ENCODE data around the gene SPOCK1. TPM values are rescaled to one million over a fixed set of nuclear protein-coding genes. Genes with fewer than 3 reads are reported as not detected.

Gene SPOCK1
- total and polyA plus RNA-seq, 2 experiments from 2014 or later, result 5.6 to 10.1 TPM

DNA sequence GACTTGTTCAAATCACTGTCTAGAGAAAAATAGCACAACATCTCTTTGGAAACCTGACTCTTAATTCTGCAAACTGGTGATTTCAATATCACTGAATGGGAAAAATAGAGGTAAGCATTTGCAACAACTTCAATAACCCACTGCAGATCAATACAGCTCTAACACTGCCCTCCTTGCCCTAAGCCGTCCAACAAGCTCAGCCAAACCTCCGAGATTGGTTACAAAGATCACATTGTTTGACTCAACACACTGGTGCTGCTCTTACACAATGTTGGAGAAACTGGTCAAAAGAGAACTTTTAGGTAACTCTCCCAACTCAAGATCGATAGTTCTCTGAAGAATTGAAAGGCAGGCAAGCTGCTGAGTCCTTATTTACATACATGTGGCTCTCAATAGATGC lies 150.4 kb downstream of the SPOCK1 start:
- H3K9me2 ChIP-seq (replicated peaks; ENCODE audit: insufficient read depth), result no peaks in the 10 kb centered on the region
- no peaks in the 10 kb centered on the region for H3K4me1 ChIP-seq (ENCODE audit: insufficient read depth)
- no peak overlapping the region for H3K4me3 ChIP-seq
- H3K79me2 ChIP-seq, result no peaks in the 10 kb centered on the region
- TF ChIP-seq EZH2 (IDR thresholded peaks at IDR 0.05; ENCODE audit: borderline replicate concordance) (no peak), EZH2phosphoT487 (IDR thresholded peaks at IDR 0.05; ENCODE audit: low read depth, severe bottlenecking, unreplicated experiment) (no peak)
- TF ChIP-seq, protein P1, sequence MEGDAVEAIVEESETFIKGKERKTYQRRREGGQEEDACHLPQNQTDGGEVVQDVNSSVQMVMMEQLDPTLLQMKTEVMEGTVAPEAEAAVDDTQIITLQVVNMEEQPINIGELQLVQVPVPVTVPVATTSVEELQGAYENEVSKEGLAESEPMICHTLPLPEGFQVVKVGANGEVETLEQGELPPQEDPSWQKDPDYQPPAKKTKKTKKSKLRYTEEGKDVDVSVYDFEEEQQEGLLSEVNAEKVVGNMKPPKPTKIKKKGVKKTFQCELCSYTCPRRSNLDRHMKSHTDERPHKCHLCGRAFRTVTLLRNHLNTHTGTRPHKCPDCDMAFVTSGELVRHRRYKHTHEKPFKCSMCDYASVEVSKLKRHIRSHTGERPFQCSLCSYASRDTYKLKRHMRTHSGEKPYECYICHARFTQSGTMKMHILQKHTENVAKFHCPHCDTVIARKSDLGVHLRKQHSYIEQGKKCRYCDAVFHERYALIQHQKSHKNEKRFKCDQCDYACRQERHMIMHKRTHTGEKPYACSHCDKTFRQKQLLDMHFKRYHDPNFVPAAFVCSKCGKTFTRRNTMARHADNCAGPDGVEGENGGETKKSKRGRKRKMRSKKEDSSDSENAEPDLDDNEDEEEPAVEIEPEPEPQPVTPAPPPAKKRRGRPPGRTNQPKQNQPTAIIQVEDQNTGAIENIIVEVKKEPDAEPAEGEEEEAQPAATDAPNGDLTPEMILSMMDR (IDR thresholded peaks at IDR 0.05; ENCODE audit: poor library complexity), result no peak
- H2AFZ ChIP-seq, result no peak overlapping the region
- no peaks in the 10 kb centered on the region for H3K9me3 ChIP-seq (ENCODE audit: low read depth)
- H3K27ac ChIP-seq, result no peak overlapping the region
- peaks cover 4% of the 10 kb centered on the region for H3K27me3 ChIP-seq
- WGBS (ENCODE audit: low lambda C conversion rate, missing lambda C conversion rate), result 71% methylated on average over 3 of the region's 3 CpGs
- H3K4me2 ChIP-seq, result no peak overlapping the region
- no peaks in the 10 kb centered on the region for H3K36me3 ChIP-seq (replicated peaks; ENCODE audit: insufficient read depth, low read depth)
- H4K20me1 ChIP-seq (ENCODE audit: insufficient read depth, poor library complexity, severe bottlenecking), result no peaks in the 10 kb centered on the region
- no peak for DNase-seq (ENCODE audit: low spot score)

- H3K27ac ChIP-seq, result no peak overlapping the region
- TF ChIP-seq EZH2phosphoT487 (IDR thresholded peaks at IDR 0.05; ENCODE audit: low read depth, severe bottlenecking, unreplicated experiment) (no peak), EZH2 (IDR thresholded peaks at IDR 0.05; ENCODE audit: borderline replicate concordance) (no peak)
- TF ChIP-seq, protein P1 (IDR thresholded peaks at IDR 0.05; ENCODE audit: poor library complexity), result no peak
- no peaks in the 10 kb centered on the region for H3K36me3 ChIP-seq (replicated peaks; ENCODE audit: insufficient read depth, low read depth)
- WGBS (ENCODE audit: low lambda C conversion rate, missing lambda C conversion rate), result 87% methylated on average over 3 of the region's 3 CpGs
- no peak overlapping the region for H3K4me2 ChIP-seq
- H4K20me1 ChIP-seq (ENCODE audit: insufficient read depth, poor library complexity, severe bottlenecking), result no peaks in the 10 kb centered on the region
- H3K4me1 ChIP-seq (ENCODE audit: insufficient read depth), result no peaks in the 10 kb centered on the region
- no peak overlapping the region for H2AFZ ChIP-seq
- peaks cover 4% of the 10 kb centered on the region for H3K27me3 ChIP-seq
- no peak for DNase-seq (ENCODE audit: low spot score)
- H3K79me2 ChIP-seq, result no peaks in the 10 kb centered on the region
- no peak overlapping the region for H3K4me3 ChIP-seq
- H3K9me2 ChIP-seq (replicated peaks; ENCODE audit: insufficient read depth), result no peaks in the 10 kb centered on the region
- no peaks in the 10 kb centered on the region for H3K9me3 ChIP-seq (ENCODE audit: low read depth)
Observed at GRCh38 chr5:137347865-137348264, 151.3 kb downstream of the SPOCK1 start.

- Histone ChIP-seq H3K9me3 (ENCODE audit: low read depth) (no peaks in the 10 kb centered on the region), H3K4me3 (no peak overlapping the region), H3K27me3 (peaks cover 4% of the 10 kb centered on the region), H3K9me2 (replicated peaks; ENCODE audit: insufficient read depth) (no peaks in the 10 kb centered on the region), H3K4me1 (ENCODE audit: insufficient read depth) (no peaks in the 10 kb centered on the region), H3K27ac (no peak overlapping the region), H2AFZ (no peak overlapping the region), H4K20me1 (ENCODE audit: insufficient read depth, poor library complexity, severe bottlenecking) (no peaks in the 10 kb centered on the region), H3K4me2 (no peak overlapping the region), H3K79me2 (no peaks in the 10 kb centered on the region), H3K36me3 (replicated peaks; ENCODE audit: insufficient read depth, low read depth) (no peaks in the 10 kb centered on the region)
- 82% methylated on average over 3 of the region's 3 CpGs for WGBS (ENCODE audit: low lambda C conversion rate, missing lambda C conversion rate)
- no peak for DNase-seq (ENCODE audit: low spot score)
- TF ChIP-seq, protein P1 (IDR thresholded peaks at IDR 0.05; ENCODE audit: poor library complexity), result no peak
- TF ChIP-seq EZH2 (IDR thresholded peaks at IDR 0.05; ENCODE audit: borderline replicate concordance) (no peak), EZH2phosphoT487 (IDR thresholded peaks at IDR 0.05; ENCODE audit: low read depth, severe bottlenecking, unreplicated experiment) (no peak)
Observed at GRCh38 chr5:137346281-137346680, 152.8 kb downstream of the SPOCK1 start.

- Histone ChIP-seq H3K27ac (no peak overlapping the region), H3K79me2 (no peaks in the 10 kb centered on the region), H3K36me3 (replicated peaks; ENCODE audit: insufficient read depth, low read depth) (no peaks in the 10 kb centered on the region), H3K9me3 (ENCODE audit: low read depth) (no peaks in the 10 kb centered on the region), H3K27me3 (peaks cover 4% of the 10 kb centered on the region), H3K4me2 (no peak overlapping the region), H4K20me1 (ENCODE audit: insufficient read depth, poor library complexity, severe bottlenecking) (no peaks in the 10 kb centered on the region), H3K9me2 (replicated peaks; ENCODE audit: insufficient read depth) (no peaks in the 10 kb centered on the region), H3K4me3 (no peak overlapping the region), H2AFZ (no peak overlapping the region), H3K4me1 (ENCODE audit: insufficient read depth) (no peaks in the 10 kb centered on the region)
- no peak for TF ChIP-seq EZH2phosphoT487 (IDR thresholded peaks at IDR 0.05; ENCODE audit: low read depth, severe bottlenecking, unreplicated experiment)
- TF ChIP-seq, protein P1 (IDR thresholded peaks at IDR 0.05; ENCODE audit: poor library complexity), result no peak
- no peak for TF ChIP-seq EZH2 (IDR thresholded peaks at IDR 0.05; ENCODE audit: borderline replicate concordance)
- no peak for DNase-seq (ENCODE audit: low spot score)
Observed at GRCh38 chr5:137345396-137345795, 153.7 kb downstream of the SPOCK1 start.

Data from hepatocyte (in vitro differentiated cells).